ENCODE results near the gene ISG15.

- TF ChIP-seq, protein P1, sequence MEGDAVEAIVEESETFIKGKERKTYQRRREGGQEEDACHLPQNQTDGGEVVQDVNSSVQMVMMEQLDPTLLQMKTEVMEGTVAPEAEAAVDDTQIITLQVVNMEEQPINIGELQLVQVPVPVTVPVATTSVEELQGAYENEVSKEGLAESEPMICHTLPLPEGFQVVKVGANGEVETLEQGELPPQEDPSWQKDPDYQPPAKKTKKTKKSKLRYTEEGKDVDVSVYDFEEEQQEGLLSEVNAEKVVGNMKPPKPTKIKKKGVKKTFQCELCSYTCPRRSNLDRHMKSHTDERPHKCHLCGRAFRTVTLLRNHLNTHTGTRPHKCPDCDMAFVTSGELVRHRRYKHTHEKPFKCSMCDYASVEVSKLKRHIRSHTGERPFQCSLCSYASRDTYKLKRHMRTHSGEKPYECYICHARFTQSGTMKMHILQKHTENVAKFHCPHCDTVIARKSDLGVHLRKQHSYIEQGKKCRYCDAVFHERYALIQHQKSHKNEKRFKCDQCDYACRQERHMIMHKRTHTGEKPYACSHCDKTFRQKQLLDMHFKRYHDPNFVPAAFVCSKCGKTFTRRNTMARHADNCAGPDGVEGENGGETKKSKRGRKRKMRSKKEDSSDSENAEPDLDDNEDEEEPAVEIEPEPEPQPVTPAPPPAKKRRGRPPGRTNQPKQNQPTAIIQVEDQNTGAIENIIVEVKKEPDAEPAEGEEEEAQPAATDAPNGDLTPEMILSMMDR (IDR thresholded peaks at IDR 0.05; ENCODE audit: poor library complexity) = no peak
- no peak for TF ChIP-seq EZH2 (IDR thresholded peaks at IDR 0.05; ENCODE audit: borderline replicate concordance)
These were observed 47.1 kb downstream of the ISG15 start for GRCh38 chr1:1060281-1061000.

All from hepatocyte (in vitro differentiated cells).